OCI-M1 (cell line): ENCODE measurements around the gene RASSF4.

ENCODE experiments used
- DNase-seq: peaks from one replicate; lab custom pipeline; 2025; lab: John Stamatoyannopoulos, UW

RASSF4 gene

DNA sequence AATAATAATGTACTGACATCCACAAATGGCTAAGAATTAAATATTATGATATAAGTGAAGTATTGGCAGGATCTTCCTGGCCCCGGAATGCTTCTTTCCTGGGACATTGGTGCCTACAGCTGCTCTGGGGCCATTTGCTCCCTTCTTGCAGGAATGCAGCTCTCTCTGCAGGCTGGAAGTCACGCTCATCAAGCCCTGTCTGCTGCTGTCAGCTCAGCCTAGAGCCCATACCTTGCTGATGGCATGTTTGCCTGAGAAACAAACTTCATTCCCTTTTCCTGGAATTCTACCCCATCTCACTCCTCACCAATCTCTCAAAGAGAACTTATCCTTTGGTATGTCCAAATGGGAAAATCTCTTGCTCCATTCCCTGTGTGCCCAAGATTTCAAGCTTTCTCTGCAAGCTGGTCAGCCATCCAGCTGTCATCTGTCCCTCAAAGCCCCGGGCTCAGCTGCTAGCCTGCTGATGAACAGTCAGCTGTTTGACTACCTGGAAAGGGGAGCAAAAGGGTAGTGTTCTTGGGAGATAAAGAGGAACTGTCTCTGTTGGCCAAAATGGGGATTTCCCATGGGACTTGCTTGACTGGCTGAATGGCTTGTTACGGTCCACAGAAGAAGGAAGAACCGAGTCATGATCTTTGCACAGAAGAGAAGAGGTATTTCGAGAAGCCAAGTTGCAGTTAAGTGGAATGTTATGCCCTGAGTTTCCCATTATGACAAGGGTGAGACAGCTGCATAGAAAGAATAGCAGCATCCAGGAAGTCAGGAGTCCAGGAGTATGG is 12.0 kb upstream of the RASSF4 start:
- DNase-seq = peak; percentile 7

DNA sequence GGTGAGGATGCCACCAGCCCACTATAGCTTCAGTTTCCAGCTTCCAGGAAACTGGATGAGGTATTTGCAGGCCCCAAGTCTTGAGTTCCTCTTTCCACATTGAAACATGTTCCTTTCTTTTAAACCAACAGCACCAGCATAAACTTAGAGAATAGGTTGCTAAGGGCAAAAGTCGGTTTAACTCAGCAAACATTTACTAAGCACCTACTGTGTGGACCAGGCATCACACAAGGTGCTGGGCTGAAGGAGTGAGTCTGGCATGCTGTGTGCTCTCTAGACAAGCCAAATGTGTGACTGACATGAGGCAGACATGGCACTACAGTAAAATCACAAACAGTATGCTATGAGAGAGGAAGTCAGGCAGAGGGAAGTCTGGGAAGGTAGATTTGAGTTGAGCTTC is 11.0 kb upstream of the RASSF4 start:
- DNase-seq = peak; percentile 53

GRCh38 chr10:44949127-44949802 is 10.3 kb upstream of the RASSF4 start:
- DNase-seq = no peak

- no peak for DNase-seq
Observed at GRCh38 chr10:44949915-44950314, 9.7 kb upstream of the RASSF4 start.

GRCh38 chr10:44950326-44951225 is 9.0 kb upstream of the RASSF4 start:
- DNase-seq = no peak

- DNase-seq = no peak
Observed at GRCh38 chr10:44951576-44952226, 7.9 kb upstream of the RASSF4 start.

- no peak for DNase-seq
Observed at GRCh38 chr10:44952779-44953231, 6.8 kb upstream of the RASSF4 start.

DNA sequence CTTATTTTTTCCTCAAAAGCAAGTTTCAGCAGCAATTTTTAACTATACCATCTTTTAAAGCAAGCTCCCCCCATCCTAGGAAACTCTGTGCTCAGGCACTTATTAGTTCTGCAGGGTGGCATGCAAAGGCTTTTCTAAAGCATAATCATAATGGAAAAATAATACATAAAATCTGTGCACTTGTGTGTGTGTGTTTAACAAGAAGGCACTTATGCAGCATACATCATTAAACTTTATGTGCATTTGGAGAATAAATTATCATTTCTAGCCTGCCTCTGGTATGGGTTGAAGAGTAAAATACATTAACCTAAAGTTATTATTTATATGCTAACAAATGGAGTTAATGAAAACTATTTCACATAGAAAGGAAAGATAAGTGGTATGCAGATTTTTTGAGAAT is 5.6 kb upstream of the RASSF4 start:
- no peak for DNase-seq

- no peak for DNase-seq
Observed at GRCh38 chr10:44954962-44955361, 4.6 kb upstream of the RASSF4 start.

DNA sequence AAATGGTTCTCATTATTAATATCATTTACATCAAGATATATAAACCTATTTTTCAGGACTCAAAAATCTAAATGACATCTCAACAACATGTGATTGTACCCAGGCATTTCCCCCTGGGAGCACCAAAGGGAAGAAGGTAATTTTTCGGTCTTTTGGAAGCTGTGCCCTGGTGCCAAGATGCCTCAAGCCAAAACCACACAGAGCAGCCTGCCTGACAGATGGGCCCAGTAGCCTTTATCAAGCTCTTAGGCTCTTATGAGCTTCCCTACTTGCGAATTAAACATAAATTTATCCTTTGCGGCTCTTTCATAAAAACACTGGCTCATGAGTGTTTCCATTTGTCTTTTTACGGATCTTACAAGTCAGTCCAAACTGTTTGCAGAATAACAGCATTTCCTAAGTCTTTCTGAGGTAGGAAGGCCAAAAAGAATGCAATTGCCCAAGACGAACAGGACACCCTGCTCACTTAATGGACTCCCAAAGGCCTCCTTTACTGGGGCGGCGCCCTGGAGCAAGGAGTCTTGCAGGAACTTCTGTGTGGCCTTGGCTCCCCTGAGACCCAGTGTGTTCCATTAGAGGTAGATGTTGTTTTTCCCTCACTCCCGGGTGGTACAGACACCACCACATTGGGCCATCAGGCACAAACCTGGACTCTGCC is 4.1 kb upstream of the RASSF4 start:
- DNase-seq = no peak

DNA sequence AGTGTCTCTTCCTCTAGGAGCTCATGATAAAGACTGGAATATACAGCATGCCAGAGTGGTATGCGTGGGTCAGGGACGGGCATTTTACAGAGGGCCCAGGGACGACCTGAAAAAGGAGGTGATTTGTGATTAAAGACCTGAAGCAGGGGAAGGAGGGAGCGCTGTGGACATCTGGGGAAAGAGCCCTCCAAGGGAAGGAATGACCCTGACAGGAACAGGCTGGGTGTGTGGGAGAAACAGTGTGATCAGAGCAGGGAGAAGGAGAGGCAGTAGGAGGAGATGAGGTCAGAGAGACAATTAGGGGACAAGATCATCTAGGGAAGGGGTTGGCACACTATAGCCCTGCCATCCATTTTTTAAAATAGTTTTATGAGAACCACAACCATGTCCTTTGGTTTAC is 3.4 kb upstream of the RASSF4 start:
- DNase-seq = no peak

- no peak for DNase-seq
Observed at GRCh38 chr10:44956717-44957706, 2.6 kb upstream of the RASSF4 start.

GRCh38 chr10:44958196-44958897 is 1.3 kb upstream of the RASSF4 start:
- peak; percentile 12 for DNase-seq

- DNase-seq = no peak
Observed at GRCh38 chr10:44958898-44959246, 730 bp upstream of the RASSF4 start.

GRCh38 chr10:44960088-44960460 is 472 bp downstream of the RASSF4 start:
- DNase-seq = no peak

GRCh38 chr10:44960482-44961229 is 1.1 kb downstream of the RASSF4 start:
- no peak for DNase-seq

- no peak for DNase-seq
Observed at GRCh38 chr10:44961230-44961571, 1.6 kb downstream of the RASSF4 start.

- DNase-seq = no peak
Observed at GRCh38 chr10:44961931-44962750, 2.5 kb downstream of the RASSF4 start.
